Measurements from ENCODE around the gene DYRK1B.
"Not testable (repeated sequence)": the region's sequence is repeated elsewhere in the genome, so short reads cannot be mapped to it uniquely, and the experiment has no call there.

DYRK1B gene

DNA sequence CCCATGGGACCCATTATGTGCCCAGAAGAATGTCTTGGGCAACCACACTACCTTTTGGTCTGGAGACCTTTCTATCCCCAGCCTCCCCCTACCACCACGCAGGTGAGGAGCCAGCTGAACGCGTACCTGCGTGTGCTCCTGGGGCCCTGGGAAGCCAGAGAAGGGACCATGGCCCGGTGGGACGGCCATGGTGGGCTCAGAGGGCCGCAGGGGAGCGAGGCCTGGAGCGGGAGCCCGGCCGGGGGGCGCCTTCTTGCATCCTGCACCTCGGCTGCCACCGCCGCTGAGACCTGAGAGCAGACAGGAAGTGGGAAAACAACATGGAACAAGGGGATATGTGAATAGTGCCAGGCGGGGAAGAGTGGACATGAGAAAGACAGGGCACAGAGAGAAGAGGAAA lies 2.3 kb downstream of the DYRK1B start:
- DNase-seq (ENCODE audit: low read depth in 1 of 2, low spot score in 1 of 2), result no peak

DNA sequence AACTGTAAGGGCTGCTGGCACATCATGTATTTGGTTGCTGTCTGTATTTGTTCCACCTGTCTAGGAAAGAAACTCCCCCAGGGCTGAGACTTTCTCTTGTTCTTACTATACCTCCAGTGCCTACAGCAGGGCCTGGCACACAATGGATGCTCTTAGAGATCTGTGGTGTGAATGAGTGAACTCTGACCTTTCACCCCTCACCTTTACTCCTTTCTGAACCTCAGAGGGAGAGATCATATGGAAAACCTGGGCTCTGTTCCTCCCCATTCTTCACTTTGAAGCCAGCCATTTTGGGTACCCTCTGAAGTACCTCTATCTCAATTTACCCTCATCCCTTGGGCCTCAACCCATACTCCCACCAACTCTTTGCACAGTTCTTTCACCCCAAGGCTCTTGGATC lies 3.1 kb downstream of the DYRK1B start:
- no peak for DNase-seq (ENCODE audit: low read depth in 1 of 2, low spot score in 1 of 2)

DNA sequence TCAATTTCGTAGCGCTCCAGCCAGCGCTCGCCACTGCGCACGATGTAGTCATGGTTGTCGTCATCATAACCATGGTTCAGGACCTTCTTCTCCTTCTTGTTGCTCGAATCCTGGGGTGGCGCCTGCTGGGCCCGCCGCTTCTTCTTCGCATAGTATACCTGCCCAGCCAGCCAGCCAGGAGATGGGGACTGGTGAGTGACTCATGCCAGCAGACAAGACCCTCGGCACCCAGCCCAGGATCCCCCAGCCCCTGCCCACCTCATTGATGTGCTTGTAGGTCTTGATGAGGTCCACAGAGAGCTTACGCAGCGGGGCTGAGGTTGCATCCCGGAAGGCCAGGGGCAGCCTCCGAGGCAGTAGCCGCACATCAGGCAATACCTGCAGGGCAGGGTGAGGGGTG lies 3.6 kb downstream of the DYRK1B start:
- DNase-seq (ENCODE audit: low read depth in 1 of 2, low spot score in 1 of 2), result no peak

DNA sequence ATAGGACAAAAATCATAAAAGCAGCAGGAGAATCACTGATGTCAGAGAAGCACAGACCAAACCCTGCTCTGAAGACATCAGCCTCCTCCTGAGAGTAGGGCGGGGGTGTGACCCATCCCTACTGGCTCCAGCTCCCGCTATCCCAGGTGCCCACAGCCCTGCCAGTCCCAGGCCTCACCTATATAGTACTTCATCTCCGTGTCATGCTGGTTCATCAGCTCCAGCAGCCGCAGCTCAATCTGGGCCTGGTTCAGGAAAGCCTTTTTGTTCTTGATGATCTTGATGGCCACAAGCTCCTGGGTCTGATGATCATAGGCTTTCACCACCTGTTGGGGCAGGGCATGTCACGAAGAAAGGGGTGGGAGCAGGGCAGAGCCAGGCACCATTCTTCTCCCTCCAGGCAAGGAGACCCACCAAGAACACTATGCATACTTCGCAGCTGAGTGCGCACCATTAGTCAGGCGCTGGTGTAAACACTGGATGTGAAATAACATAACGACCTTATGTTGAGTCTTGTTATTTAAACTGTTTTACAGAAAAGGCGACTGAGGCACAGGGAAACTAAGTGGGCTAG lies 4.2 kb downstream of the DYRK1B start:
- DNase-seq (ENCODE audit: low read depth in 1 of 2, low spot score in 1 of 2), result no peak

DNA sequence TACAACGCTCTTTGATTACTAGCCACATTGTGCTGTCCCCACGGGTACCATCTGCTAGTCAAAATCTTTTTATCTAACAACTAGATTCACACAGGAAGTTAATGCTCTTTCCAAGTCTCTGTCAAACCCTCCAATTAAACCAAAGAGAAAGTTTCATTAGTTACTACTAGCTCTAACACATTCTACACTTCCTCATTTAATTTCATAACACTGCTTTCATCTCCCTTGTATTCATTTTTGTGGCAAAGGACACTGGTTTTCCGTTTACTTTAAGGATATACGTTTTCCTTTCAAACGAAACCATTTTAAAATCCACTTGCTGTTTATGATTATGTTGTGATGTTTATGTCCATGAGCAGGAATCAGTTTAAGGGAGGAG lies 5.3 kb downstream of the DYRK1B start:
- no peak for DNase-seq (ENCODE audit: low read depth in 1 of 2, low spot score in 1 of 2)

DNA sequence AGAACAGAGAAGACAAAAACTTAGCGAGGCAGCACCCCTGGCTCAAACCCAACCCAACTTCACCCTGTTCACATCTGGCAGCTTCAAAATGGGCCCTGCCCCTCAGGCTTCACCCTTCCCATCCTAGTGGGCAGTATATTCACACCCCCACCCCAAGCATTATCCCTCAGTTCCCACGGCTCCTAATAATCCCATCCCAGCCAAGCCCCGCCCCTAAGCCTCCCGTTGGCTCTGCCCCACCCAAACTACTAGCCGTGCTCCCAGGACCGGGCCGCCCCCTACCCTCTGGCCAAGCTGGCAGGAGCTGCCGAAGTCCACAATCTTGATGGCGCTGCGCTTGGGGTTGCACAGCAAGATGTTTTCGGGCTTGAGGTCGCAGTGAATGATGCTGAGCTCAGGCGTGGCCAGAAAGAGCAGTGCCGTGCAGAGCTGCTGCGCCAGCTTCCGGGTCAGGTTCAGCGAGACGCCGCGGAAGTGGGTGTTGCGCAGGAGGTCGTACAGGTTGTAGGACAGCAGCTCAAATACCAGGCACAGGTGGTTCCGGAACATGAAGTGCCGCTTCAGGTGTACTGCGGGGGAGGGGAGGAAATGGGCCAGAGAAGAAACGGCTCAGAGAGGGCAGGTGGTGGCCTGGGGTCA lies 5.8 kb downstream of the DYRK1B start:
- DNase-seq (ENCODE audit: low read depth in 1 of 2, low spot score in 1 of 2), result no peak

DNA sequence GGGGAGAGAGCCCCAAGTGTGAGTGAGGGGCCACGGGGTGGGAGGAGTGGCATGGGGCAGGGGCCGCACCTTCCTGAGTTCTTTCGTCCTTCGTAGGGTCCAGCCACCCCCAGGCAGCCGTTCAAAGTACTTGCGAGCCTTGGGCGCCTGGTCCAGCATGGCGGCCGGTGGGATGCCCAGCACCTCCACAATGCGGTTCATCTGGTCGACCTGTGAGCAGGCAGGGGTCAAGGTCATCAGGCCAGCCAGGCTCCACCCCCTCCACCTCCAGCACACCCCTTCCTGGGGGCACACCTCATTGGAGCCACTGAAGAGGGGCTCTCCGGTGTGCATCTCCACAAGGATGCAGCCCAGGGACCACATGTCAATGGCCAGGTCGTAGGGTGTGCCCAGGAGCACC lies 6.7 kb downstream of the DYRK1B start:
- no peak for DNase-seq (ENCODE audit: low read depth in 1 of 2, low spot score in 1 of 2)

DNA sequence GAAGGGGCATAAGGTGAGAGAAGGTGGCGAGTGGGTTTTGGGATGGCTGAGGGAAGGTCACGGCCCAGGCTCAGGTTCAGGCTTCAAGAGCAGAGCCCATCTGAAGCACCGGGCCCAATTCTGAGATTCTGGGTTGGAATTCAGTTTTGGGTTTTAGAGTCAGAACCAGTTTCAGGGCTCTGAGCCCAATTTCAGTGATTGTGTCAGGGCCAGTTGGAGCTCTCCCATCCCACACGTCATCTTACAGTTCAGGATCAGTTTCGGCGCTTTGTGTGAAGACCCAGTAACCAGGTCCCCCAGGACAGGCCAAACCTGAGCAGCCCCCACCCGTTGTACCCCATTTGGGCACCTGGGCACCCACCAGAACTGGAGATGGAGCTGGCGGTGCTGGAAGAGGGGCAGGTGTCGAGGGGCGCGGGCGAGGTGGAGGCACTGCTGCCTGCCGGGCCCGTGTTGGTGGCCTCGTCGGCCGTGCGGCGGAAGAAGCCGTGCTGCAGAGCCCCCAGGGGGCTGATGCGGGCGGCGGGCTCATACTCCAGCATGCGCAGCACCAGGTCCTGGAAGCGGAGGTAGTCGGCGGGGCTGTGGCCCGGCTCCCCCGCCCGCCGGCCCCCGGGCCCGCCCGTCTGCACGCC lies 7.5 kb downstream of the DYRK1B start:
- DNase-seq (ENCODE audit: low read depth in 1 of 2, low spot score in 1 of 2), result no peak

DNA sequence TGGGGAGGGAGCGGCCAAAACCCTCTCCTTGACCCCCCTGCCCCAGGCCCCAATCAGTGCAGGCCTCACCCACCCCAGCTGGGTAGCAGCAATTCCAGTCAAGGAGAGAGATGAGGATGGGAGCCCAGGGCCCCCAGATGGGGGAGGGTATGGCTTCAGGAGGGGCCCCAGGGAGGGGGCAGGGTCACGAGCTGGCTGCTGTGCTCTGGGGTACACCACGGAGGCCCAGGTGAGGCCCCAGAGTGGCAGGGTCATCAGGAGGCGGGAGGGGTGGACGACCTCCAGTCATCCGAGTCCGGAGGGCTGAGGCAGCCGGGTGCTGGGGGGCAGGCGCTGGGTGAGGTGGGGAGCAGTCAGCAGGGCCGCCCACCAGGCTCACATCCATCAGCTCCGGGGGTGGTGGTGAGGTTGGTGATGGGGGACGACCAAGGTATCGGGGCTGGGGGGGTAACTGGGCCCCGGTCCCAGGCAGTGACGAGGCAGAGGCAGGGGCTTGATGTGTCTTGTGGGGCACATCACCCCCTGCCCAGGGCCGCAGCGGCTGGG lies 8.4 kb downstream of the DYRK1B start:
- DNase-seq (ENCODE audit: low read depth in 1 of 2, low spot score in 1 of 2), result no peak

DNA sequence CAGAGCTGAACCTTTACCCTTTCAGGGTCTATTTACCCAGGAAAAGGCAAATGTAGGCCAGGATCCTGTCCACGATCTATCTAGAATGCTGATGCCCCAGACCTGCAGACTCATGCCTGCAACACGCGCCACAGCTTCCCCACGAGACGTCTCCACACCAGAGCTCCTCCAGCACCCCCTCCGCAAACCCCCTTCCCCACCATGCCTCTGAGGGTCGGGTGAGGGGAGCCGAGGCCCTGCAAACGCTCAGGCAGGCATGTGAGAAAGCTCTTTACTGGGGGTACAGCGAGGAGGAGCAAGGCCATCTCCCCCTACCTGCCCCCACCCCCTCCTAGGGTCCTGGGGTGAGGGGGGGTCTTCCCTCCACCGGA lies 8.9 kb downstream of the DYRK1B start:
- no peak for DNase-seq (ENCODE audit: low read depth in 1 of 2, low spot score in 1 of 2)

DNA sequence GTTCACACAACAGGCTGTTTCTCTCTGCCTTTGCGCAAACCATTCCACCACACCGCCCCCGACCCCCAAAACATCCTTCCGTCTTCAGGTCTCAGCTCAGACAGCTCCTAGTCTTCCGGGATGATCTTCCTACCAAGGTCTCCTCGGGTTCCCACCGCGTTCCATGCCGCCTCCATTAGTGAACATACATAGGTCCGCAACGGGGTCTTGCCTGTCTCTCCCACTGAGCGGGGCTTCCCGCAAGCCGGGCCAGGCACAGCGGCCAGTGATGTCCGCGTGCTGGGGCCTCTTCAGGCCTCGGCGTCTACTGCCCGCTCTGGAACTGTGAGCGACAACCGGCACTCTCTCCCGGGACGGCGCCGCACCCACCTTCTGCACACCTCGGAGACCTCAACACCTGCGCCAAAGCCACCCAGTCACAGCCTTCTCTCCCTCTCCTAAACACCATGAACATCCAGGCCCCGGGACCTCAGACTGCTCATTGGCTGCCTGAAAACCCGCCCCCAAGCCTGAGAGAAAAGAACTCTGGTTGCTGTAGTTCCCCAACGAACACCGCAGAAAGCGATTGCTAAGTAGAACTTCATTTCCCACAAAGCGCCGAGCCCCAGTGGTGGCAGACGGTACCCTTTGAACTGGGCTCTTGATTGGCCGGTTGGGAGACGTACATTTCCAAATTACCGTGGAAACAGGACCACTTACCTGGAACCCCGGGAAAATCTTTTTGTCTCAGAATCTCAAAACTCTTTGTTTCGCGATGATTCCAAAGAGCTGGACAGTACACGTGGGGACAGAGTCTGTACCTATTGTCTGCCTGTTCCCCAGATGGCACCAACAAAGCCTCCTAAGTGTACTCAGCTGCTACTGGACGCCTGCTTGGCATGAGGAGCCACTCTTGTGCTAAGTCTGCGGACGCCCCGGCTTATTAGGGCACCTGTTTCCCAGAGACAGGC lies 9.5 kb downstream of the DYRK1B start:
- peak; percentile 70 to 84 for DNase-seq (ENCODE audit: low read depth in 1 of 2, low spot score in 1 of 2)

DNA sequence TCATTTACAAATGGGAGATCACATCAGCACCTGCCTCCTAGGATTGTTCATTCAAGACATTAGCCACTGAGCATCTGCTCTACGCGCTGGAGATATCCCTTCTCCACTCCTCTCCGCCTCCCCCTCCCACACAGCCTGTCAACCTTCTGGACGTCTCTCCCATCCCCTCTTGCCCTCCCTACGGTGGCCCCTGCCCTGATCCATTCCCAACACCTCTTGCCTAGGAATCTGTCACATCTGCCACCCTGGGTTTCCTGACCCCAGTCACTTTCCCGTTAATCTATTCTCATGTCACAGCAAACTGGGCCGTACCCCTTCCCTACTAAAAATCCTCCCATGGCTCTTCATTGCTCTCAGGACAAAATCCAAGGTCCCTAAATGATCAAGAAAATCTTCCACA lies 10.3 kb downstream of the DYRK1B start:
- no peak for DNase-seq (ENCODE audit: low read depth in 1 of 2, low spot score in 1 of 2)

DNA sequence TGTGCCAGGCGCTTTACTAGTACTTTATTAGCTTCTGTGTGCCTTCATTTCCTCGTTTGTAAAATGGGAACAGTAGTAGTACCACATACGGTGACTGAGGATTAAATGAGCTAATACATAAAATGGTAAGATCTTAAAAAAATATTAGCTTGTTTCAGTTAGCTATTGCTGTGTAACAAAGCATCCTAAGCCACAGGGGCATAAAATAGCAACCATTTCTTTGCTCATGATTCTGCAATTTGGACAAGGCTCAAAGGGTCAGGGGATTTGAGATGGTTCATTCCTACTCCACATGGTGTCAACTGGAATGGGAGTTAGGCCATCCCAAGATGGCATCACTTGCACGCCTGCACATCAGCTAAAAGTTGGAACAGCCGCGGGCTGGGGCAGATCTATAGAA lies 13.3 kb downstream of the DYRK1B start:
- DNase-seq (ENCODE audit: low read depth in 1 of 2, low spot score in 1 of 2), result no peak

DNA sequence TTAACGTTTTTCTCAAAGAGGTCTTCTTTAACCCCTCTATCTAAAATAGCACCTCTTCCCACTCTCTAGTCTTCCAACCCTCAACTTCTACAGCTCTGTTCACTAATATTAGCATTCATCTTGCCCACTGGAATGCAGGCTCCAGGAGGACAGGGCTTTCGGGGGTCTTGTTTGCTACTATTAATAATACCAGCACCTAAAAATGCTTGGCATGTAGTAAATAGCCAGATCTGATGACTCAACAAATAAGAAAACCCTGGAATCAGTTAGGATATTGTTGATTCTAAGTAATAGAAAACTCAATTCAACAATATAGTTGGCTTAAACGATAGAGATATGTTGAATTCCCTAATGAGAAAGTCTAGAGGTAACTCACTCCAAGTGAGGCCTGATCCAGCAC lies 14.2 kb downstream of the DYRK1B start:
- DNase-seq (ENCODE audit: low read depth in 1 of 2, low spot score in 1 of 2), result no peak

DNA sequence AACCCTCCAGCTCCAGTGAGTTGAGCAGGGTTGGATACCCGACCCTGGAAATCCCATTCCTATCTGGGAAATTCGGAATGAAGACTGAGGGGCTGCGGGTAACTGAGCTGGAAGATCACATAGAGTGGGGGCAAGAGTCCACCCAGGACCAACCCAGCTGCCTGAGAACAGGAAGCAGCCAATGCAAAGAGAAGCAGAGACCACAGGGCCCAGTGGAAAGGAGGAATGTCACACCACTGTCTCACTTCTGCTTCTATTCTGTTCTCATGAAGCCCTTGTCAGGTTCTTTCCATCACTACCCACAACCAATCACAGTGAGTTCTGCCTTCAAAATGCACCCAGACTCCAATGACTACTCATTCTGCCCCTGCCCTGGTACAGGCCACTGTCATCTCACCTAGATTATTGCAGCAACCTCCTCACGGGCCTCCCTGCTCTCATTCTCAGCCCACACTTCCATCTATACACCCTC lies 15.3 kb downstream of the DYRK1B start:
- no peak for DNase-seq (ENCODE audit: low read depth in 1 of 2, low spot score in 1 of 2)

DNA sequence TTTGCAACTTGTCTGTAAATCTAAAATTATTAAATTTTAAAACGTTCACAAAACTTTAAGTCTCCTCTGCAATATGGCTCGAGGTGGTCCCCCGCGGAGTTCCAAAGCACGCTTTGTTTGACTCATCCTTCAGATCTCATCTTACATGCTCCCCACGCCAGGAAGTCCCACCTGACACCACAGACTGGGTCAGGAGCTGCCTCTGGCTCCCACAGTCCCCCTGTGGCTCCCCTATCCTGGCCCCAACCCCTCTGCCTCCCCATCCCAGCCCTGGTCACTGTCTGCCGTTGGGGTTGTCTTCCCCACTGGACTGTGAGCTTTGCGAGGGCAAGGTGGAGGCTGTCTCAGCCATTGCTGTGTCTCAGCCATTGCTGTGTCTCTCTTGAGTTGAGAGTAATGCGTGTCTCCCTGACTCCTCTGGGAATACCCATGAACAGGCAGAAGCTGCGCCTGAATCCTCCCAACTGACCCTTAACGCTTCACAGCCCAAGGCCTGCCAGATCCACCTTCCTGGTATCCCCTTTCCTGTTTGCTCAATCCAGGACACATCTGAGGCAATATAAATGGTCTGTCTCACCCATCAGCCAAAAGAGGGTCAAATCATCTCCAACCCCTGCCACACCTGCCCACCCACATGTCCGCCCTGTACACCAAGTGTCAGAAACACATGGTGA lies 15.9 kb downstream of the DYRK1B start:
- DNase-seq (ENCODE audit: low read depth in 1 of 2, low spot score in 1 of 2), result no peak

DNA sequence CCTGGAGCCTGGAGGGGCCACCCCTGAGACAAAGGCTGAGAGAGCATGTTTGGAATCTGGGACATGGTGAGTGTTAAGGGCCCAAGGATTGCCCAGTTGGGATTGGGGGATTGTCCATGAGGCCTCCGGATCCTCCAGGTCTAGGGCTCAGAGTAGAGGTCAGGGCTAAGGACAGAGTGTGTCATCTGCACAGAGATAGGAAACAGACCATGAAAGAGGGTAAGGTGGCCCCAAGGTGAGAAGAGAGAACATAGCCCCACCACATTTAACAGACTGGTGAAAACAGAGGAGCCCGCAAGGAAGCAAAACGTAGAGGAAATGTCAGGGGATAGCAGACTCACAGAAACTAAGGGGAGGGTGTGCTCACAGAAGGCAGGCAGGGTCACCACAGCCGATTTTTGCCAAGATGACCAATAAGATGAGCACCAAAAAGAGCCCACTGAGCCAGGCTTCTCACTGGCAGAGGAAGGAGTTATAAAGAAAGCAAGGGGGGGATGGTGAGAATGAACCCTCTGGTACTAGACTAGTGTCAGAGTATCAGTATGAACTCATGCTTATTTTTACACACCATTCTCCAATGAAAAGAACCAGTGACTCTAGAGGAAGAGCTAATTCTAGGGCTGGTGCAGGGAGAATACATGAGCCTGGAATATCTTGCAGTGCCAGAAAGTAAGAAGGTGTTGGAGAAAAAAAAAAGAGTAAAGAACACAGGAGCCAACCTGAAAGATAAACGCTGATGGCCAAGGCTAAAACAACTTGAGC lies 17.5 kb downstream of the DYRK1B start:
- DNase-seq (ENCODE audit: low read depth in 1 of 2, low spot score in 1 of 2), result no peak

DNA sequence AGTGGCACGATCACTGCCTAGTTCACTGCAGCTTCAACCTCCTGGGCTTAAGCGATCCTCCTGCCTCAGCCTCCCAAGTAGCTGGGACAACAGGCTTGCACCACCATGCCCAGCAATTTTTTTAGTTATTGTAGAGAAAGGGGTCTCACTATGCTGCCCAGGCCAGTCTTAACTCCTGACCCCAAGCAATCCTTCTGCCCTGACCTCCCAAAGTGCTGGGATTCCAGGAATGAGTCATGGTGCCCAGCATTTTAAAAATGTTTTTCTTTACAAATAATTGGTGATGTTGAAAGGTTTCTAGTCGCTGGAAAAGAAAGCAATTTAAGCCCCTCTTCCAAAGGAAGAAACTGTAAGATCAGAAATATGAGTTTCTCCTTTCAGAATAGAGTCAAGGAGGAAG lies 19.4 kb downstream of the DYRK1B start:
- no peak for DNase-seq (ENCODE audit: low read depth in 1 of 2, low spot score in 1 of 2)

DNA sequence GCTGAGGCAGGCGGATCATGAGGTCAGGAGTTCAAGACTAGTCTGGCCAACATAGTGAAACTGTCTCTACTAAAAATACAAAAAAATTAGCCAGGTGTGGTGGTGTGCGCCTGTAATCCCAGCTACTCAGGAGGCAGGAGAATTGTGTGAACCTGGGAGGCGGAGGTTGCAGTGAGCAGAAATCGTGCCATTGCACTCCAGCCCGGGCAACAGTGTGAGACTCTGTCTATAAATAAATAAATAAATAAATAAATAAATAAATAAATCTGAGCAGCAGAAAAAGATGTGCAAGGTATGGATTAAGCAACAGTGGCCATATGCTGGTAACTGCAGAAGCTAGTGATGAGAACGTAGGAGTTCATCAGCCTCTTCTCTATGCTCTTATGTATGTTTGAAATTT lies 19.9 kb downstream of the DYRK1B start:
- DNase-seq (ENCODE audit: low read depth in 1 of 2, low spot score in 1 of 2), result not testable (repeated sequence)

DNA sequence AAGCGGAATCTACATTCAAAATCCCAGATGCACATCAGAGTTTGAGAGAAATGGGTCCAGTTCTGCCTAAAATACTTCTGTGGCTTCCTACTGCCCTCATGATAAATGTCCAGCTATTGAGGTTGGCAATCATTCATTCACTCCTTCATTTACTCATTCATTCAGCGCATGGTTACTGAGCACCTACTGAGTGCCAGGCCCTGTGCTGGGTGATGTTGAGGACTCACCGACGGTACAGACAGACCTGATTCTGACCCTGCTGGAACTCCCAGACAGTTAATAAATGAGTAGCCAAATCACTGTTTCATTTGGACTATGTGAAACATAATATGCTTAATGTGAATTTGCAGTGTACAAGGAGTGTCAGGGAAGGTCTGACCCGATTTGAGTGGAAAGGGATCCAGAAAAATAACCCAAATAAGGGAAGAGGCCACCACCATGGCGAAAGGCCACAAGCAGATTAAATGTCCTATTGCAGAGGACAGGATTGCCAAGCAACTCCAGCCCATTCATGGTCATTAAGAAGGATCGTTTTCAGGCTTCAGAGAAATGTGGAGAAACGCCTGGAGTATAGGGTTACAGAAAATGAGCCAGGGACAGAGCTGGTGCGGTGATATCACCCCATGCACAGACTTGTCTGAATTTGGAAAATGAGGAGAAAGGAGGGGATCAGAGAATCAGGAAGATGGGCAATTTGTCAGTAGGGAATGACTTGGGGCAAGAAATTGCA lies 20.5 kb downstream of the DYRK1B start:
- DNase-seq (ENCODE audit: low read depth in 1 of 2, low spot score in 1 of 2), result no peak
